GM18951 (cell line): Measurements from ENCODE around the gene XRN2.
"Not testable (repeated sequence)": the region's sequence is repeated elsewhere in the genome, so short reads cannot be mapped to it uniquely, and the experiment has no call there.

Experiments
- POLR2A ChIP-seq: IDR thresholded peaks from 4 replicates; pipeline ENCODE4 v1.6.1; 2011; ENCODE audit warnings: mild to moderate bottlenecking; ENCODE audit not compliant: insufficient read length, insufficient read depth; ENCODE audit errors: extremely low read depth
- in situ Hi-C: fragments of 300-500 bp; cut with MboI; formaldehyde crosslinking; loops from one replicate; pipeline ENCODE4 v1.12.0; 2022; ENCODE audit warnings: low sequenced_read_pairs, mixed read lengths, inconsistent platforms; ENCODE audit not compliant: unreplicated experiment

The XRN2 gene

DNA sequence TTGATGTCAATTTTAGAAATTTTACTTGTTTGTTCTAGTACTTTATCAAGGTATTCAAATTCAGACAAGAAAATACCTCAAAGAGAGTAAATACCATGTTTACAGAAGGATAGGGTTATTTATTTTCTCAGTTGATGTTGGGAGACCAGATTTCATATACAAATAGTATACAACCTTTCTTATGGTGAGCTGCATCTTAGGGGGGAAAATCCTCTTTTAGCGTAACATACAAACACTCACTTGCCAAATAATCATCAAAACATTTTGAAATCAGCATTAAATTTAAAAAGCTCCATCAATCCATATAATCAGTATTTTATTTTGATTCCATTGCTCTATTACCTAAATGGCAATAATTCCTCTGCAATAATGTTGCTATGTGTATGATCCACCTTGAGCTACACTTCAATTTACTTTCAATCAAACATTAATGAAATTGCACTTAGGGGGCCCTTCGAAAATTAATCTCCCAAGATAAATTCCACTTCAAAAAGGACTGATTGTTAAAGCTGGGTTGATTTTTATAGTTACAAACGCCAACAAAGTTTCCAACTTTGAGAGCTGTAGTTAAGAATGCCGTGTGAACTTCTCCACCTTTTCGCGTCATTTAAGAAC is 92.0 kb downstream of the XRN2 start:
- TF ChIP-seq POLR2A: no peak
- in situ Hi-C loops: no loop called here

DNA sequence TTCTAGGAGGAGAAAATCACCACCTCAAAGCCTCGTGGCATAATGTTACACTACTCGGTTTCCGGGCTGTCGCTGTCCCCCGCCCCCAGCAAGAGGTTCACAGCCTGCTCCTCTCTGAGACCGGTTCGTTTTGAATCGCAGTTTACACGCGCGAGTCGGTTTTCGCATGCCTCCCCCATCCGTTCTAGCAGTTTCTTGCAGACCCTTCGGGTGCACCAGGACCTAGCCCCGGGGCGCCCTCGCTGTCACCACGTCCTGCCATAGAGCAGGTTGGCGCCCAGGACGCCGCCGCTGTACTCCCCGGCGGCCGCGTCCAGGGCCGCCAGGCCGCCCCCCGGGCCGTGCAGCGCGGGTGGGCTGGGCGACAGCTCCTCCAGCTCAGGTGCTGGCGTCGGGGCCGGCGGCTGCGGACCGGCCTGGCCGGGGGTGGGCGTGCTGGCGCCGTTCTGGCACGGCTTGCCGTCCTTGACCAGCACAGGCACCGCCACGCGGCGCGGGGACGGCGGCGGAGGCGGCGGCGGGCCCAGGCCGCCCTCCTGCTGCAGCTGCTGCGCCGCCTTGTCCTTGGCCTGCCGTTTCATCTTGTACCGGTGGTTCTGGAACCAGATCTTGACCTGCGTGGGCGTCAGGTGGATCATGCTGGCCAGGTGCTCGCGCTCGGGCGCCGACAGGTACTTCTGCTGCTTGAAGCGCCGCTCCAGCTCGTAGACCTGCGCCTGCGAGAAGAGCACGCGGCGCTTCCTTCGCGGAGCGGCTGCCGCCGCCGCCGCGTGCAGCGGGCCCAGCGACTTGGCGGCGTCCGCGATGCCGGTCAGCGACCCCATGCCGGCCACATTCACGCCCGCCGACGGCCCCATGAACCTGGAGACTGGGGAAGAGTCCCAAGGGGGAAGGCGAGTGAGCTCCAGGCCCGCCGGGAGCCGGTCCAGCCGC is 92.8 kb downstream of the XRN2 start:
- in situ Hi-C loops: no loop called here
- TF ChIP-seq POLR2A: no peak

DNA sequence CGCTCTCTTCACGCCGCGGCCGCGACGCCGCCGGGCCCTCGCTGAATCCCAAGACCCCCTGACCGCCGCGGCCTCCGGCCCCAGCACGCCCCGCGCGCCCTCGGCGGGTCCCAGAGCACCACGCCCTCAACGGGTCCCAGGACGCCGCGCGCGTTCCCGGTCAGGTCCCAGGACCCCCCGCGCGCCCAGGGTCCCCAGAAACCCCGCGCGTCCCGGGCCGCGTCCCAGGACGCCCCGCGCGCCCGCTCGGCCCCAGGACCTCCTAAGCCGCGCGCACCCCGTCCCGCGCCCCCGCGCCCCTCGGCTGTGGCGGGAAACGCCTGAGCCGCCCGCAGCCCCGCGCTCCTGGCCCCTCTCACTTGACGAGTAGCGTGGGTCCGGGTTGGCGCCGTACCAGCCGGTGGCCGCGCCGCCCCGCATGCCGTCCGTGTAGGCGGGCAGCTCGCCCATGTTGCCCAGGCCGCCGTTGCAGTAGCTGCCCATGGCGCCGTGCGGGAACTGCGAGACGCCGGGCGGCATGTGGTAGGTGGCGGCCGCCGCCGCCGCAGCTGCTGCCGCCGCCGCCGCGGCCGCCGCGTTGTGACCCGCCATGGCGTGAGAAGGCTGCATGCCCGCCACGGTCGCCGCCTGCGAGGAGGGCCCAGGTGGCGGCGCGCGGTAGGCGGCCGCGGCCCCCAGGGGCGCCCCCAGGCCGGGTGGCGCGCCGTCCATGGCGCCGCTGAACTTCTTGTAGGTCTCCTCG is 93.6 kb downstream of the XRN2 start:
- in situ Hi-C loops: no loop called here
- TF ChIP-seq POLR2A: no peak

DNA sequence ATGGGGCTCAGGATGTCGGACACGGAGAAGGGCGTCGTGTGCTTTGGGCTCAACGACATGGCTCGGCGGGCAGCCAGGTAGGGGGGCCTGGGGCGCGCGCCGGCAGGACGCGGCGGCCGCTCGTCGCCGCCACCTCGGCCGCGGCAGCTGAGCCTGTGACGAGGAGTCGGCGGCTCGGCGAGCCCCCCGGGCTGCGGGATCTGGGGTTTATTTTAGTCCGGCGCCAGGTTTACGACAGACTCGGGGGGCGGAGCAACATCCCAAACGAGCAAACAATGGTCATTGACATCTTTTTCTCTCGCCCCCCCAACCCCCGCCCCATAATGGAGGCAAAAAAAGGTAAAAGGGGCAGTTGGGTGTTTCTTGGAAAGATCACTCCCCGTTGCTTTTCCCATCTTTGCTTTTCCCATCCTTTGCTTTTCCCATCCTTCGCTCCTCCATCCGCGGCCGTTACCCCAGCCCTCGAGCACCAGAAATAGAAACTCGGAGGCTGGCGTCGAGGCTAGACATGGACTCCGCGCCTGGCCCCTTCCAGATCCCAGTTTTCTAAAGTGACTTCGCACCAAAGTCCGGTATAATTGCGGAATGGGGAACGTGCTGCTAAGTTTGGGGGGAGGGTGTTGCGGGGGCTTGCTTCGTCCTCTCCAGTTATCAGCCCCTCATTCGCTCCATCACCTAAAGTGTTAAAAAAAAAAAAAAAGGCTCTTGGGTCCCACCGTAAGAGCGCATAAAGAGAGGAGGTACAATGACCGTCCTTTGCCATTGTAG is 94.4 kb downstream of the XRN2 start, which contains the start of gene NKX2-4:
NKX2-4 (minus strand) TSS at position 186 of the 768 bp plus-strand sequence; CDS start at position 59, 127 bp downstream.
- no peak for TF ChIP-seq POLR2A
- in situ Hi-C loops: no loop called here

DNA sequence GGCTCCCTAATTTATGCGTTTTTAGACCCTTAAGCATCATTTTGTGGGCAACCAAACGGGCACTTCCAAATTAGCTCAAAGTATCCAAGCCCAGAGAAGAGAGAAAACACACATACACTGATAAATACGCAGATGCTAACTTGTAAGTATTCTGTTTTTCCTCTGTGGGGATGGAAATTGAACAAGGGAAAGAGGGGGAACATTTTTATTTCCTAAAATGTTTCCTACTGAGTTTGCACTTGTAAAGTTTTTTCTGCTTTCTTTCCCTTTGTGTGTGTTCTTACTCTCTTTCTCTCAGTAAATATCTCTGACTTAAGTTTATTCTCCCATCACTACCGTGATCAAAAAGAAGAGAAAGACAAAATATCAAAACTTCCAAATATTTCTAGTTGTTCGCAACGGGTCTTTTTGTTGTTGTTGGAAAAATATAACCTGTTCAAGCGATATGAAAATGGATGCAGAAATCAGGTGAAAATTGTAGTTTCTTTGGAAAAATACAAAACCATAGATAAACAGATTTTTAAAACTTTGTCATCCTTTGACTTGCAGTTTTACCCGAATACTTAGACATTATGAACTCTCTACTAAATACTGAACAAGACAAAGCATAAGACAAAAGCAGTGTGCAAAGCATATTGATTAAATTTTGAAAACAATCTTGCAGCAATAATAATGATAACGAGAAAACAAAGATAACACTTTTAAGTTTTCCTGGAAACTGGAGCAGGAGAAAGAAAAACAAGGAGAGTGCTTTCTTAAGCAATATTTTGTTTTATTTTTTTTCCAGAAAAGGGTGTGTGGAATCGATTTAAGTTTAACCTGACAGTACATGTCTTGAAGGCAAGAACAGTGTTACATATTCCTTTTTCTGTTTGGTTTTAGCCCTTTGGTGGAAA is 95.2 kb downstream of the XRN2 start:
- in situ Hi-C loops: no loop called here
- no peak for TF ChIP-seq POLR2A

DNA sequence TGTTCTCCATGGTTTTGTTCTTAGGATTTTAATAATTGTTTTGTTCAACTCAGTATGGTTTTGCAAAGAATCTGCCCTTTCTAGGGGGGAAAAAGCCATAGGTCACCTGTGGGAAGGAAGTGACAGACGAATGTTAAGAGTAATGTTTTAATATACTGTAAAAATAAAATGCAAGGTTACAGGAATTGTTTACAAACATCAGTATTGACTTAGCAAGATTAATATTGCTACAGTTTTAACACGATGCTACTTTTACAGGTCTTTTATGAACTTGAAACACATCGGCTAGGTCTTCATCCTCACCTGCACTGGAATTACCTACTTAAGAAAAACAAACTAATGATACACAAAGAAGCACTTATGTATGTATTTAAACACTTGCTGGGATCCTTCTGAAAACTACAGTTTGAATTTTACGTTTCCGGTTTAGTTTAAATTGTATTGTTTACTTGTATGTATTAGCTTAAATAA is 95.9 kb downstream of the XRN2 start:
- TF ChIP-seq POLR2A: no peak
- in situ Hi-C loops: no loop called here

DNA sequence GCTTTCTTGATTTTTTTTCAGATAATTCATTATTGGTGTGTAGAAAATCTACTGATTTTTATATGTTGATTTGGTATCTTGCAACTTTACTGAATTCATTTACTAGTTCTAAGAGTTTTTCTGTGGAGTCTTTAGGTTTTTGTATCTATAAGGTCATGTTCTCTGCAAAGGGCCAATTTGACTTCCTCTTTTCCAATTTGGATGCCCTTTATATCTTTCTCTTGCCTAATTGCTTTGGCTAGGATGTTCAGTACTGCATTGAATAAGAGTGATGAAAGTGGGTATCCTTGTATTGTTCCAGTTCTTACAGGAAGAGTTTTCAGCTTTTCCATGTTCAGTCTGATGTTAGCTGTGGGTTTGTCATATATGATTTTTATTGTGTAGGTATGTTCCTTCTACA is 108.6 kb downstream of the XRN2 start:
- in situ Hi-C loops: no loop called here
- TF ChIP-seq POLR2A: no peak

DNA sequence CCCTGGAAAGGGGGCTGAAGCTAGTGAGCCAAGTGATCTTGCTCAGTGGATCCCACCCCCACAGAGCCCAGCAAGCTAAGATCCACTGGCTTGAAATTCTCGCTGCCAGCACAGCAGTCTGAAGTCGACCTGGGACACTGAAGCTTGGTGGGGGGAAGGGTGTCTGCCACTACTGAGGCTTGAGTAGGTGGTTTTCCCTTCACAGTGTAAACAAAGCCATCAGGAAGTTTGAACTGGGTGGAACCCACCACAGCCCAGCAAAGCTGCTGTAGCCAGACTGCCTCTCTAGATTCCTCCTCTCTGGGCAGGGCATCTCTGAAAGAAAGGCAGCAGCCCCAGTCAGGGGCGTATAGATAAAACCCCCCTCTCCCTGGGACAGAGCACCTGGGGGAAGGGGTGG is 110.9 kb downstream of the XRN2 start:
- in situ Hi-C loops: not testable (repeated sequence)

DNA sequence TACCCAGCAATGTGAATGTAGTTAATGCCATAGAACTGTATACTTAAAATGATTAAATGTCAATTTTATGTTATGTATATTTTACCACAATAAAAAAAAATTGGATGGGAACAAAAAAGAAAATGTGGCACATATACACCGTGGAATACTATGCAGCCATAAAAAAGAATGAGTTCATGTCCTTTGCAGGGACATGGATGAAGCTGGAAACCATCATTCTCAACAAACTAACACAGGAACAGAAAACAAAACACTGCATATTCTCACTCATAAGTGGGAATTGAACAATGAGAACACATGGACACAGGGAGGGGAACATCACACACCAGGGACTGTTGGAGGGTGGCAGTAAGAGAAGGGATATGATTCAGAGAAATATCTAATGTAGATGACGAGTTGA is 116.0 kb downstream of the XRN2 start:
- in situ Hi-C loops: not testable (repeated sequence)

DNA sequence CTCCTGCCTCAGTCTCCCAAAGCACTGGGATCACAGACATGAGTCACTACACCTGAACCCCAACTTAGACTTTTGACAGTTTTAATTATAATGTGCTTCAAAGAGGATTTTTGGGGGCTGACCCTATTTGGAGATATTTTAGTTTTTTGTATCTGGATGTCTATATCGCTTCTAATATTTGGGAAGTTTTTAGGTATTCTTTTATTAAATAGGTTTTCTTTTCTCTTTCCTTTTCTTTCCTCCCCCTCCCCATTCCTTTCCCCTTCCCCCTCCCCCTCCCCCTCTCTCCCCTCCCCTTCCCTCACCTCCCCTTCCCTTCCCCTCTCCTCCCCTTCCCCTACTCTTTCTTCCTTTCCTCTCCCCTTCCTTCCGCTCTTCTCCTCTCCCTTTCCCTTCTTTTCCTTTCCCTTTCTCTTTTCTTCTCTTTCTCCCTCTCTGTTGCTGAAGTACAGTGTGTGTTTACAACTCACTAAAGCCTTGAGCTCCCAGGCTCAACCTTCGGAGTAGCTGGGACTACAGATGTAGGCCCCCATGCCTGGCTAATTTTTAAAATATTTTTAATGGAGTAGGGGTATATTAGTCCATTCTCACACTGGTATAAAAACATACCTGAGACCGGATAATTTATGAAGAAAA is 118.6 kb downstream of the XRN2 start:
- in situ Hi-C loops: no loop called here
- TF ChIP-seq POLR2A: no peak

DNA sequence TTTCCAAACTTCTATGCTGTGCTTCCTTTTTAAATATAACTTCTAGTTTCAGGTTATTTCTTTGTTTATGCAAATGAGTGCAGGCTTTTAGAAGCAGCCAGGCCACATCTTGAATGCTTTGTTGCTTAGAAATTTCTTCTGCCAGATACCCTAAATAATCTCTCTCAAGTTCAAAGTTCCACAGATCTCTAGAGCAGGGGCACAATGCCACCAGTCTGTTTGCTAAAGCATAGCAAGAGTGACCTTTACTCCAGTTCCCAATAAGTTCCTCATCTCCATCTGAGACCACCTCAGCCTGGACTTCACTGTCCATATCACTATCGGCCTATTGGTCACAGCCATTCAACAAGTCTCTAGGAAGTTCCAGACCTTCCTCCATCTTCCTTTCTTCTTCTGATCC is 120.6 kb downstream of the XRN2 start:
- in situ Hi-C loops: not testable (repeated sequence)

DNA sequence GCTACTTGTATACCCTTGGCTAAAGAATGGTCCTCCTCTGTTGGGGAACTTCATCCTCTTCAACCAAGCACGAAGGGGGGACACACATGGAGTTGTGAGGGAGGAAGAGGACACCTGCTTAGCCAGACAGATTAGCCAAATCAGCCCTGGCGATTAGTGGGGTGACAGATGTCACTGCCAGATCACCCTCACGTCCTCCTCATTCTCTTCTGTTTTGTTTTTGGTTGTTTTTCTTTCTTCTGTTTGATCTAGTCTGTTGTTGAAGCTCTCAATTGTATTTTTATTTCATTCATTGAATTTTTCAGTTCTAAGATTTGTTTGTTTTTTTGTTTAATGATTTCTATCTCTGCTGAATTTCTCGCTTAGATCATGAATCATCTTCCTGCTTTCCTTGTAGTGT is 121.7 kb downstream of the XRN2 start:
- in situ Hi-C loops: no loop called here
- no peak for TF ChIP-seq POLR2A

DNA sequence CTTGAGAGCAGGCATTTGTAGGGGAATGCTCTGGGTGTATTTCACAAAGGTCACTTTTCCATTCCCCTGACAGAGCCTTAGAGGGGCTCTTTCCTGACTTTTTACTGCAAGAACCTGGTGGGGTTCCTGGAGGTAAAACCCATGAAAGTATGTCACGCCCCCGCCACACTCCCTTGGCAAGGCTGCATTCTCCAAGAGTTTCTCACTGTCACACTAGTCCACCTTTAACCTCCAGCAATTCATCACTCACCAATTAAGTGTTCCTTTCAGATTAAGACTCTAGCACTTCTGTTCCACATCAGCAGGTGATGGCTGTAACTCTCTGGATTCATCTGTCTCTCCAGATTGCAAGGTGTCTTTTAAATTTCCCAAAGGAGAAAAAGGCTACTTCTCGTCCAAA is 126.9 kb downstream of the XRN2 start:
- TF ChIP-seq POLR2A: no peak
- in situ Hi-C loops: no loop called here
